Smooth muscle cell (in vitro differentiated cells): ENCODE data around the gene NUFIP1. TPM values are rescaled to one million over a fixed set of nuclear protein-coding genes. Genes with fewer than 3 reads are reported as not detected.

Source experiments
- DNase-seq: peaks from one replicate; lab custom pipeline; 2025; ENCODE audit not compliant: unreplicated experiment; lab: John Stamatoyannopoulos, UW
- H2AFZ ChIP-seq: fragments of 200-600 bp; sonication (generic); 2 replicates; pipeline ENCODE4 v1.6.0; 2016; ENCODE audit warnings: antibody characterized with exemption, low read depth, mild to moderate bottlenecking
- H3F3A ChIP-seq: fragments of 200-600 bp; sonication (generic); 2 replicates; pipeline ENCODE4 v1.6.0; 2017; ENCODE audit warnings: antibody characterized with exemption, low read depth
- H3K27ac ChIP-seq: fragments of 200-600 bp; sonication (generic); 2 replicates; pipeline ENCODE4 v1.5.1; 2016; ENCODE audit warnings: low read depth, mild to moderate bottlenecking
- H3K27me3 ChIP-seq: fragments of 200-600 bp; sonication (generic); 2 replicates; pipeline ENCODE4 v1.6.1; 2016; ENCODE audit warnings: low read depth, mild to moderate bottlenecking
- H3K36me3 ChIP-seq: fragments of 200-600 bp; sonication (generic); 2 replicates; pipeline ENCODE4 v1.5.1; 2016; ENCODE audit warnings: low read depth
- H3K4me1 ChIP-seq: fragments of 200-600 bp; sonication (generic); 2 replicates; pipeline ENCODE4 v1.5.1; 2016; ENCODE audit warnings: low read depth
- H3K4me2 ChIP-seq: fragments of 200-600 bp; sonication (generic); 2 replicates; pipeline ENCODE4 v1.6.0; 2016; ENCODE audit warnings: mild to moderate bottlenecking
- H3K4me3 ChIP-seq: fragments of 200-600 bp; sonication (generic); 2 replicates; pipeline ENCODE4 v1.5.1; 2016; ENCODE audit warnings: mild to moderate bottlenecking
- H3K79me2 ChIP-seq: fragments of 200-600 bp; sonication (generic); 2 replicates; pipeline ENCODE4 v1.6.0; 2016; ENCODE audit warnings: low read depth, mild to moderate bottlenecking
- H3K9ac ChIP-seq: fragments of 200-600 bp; sonication (generic); 2 replicates; pipeline ENCODE4 v1.6.0; 2016; ENCODE audit warnings: low read depth
- H3K9me3 ChIP-seq: fragments of 200-600 bp; sonication (generic); replicated peaks from 2 replicates; pipeline ENCODE4 v1.5.1; 2016; ENCODE audit warnings: low read depth
- H4K20me1 ChIP-seq: fragments of 200-600 bp; sonication (generic); 2 replicates; pipeline ENCODE4 v1.6.0; 2016; ENCODE audit warnings: low read depth
- WGBS: methylation state at CpG from one replicate; pipeline ENCODE4 v1.1.7; 2016; ENCODE audit warnings: low lambda C conversion rate; 5-methylcytosine and 5-hydroxymethylcytosine counted together
- polyA plus RNA-seq: library from polyadenylated mRNA; unstranded; fragments of >200 nt; fragmentation: Nextera tagmentation; extraction: Ambion mirVana; gene quantifications from 2 replicates; pipeline ENCODE4 v1.2.1, GENCODE V29; 2016
- total RNA-seq: library from RNA; depleted of rRNA; stranded (reverse); fragments of >200 nt; gene quantifications from 2 replicates; pipeline ENCODE4 v1.2.3, GENCODE V29; 2014
- TF ChIP-seq, protein P1 (sequence below): fragments of 200-600 bp; sonication (generic); IDR thresholded peaks from 2 replicates; pipeline ENCODE4 v1.5.1; 2017; ENCODE audit warnings: borderline replicate concordance, mild to moderate bottlenecking, antibody characterized with exemption; ENCODE audit not compliant: insufficient read depth, poor library complexity, severe bottlenecking

Gene NUFIP1
- total and polyA plus RNA-seq, 2 experiments from 2014 or later, result 3.8 to 4.5 TPM

DNA sequence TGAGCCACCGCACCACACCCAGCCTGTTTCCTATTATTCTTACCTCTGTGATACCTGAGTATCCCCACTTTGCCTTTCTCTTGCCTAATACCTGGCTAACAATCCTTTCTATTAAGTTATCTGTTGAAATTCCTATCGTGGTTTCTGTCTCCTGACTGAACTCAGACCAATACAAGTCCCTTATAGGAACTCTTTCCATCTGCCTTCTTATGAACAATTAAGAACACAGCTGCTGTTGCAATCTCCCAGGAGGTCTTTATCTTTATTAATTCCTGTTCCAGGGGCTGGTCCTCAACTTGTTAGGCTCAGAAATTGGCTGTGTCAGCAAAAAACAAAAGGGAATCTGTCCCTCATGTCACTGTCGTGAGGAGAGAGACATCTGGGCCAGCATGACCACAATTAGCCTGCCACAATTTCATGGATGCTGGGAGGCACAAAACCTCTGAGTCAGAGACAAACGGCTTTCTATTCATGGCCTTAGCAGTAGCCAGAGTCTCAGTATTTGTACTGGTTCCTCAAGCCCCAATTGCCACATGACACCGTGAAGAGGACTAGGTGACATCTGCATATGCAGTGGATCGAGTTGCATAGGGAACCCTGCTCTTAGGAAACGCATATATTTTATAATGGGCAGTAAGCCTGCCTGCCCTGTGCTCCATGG, 58.2 kb downstream of the NUFIP1 start:
- Histone ChIP-seq H2AFZ (peak overlapping the region; percentile 7), H3K9ac (no peak overlapping the region), H3K79me2 (no peaks in the 10 kb centered on the region), H3K4me1 (peaks cover 3% of the 10 kb centered on the region), H3K27me3 (no peaks in the 10 kb centered on the region), H3K4me2 (no peak overlapping the region), H3K36me3 (no peaks in the 10 kb centered on the region), H3K27ac (no peak overlapping the region), H3F3A (peaks cover 4% of the 10 kb centered on the region), H4K20me1 (no peaks in the 10 kb centered on the region), H3K9me3 (no peaks in the 10 kb centered on the region), H3K4me3 (no peak overlapping the region)
- TF ChIP-seq, protein P1, sequence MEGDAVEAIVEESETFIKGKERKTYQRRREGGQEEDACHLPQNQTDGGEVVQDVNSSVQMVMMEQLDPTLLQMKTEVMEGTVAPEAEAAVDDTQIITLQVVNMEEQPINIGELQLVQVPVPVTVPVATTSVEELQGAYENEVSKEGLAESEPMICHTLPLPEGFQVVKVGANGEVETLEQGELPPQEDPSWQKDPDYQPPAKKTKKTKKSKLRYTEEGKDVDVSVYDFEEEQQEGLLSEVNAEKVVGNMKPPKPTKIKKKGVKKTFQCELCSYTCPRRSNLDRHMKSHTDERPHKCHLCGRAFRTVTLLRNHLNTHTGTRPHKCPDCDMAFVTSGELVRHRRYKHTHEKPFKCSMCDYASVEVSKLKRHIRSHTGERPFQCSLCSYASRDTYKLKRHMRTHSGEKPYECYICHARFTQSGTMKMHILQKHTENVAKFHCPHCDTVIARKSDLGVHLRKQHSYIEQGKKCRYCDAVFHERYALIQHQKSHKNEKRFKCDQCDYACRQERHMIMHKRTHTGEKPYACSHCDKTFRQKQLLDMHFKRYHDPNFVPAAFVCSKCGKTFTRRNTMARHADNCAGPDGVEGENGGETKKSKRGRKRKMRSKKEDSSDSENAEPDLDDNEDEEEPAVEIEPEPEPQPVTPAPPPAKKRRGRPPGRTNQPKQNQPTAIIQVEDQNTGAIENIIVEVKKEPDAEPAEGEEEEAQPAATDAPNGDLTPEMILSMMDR, result no peak
- no peak for DNase-seq
- WGBS, result 48% methylated on average over 7 of the region's 7 CpGs

DNA sequence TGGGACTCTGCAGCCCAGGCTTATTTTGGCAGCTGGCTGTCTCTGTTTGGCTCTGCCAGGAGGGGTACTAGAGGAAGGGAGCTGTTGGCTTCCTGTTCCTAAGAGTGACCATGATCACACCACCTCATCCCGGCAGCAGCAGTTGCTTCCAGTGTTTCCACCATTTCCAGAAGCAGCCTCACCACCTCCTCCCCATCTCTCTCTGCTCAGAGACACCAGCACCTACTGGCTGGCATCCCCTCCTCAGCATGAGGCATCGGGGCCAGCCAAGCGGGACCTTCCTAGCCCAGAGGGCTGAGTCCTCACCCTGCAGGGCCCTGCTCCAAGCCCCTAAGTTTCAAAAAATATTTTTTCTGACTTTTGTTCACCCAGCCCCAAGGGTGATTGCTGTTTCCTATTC, 59.0 kb downstream of the NUFIP1 start:
- Histone ChIP-seq H3K9me3 (no peaks in the 10 kb centered on the region), H3K4me1 (peaks cover 3% of the 10 kb centered on the region), H3K4me2 (no peak overlapping the region), H3K27me3 (no peaks in the 10 kb centered on the region), H3K9ac (no peak overlapping the region), H3K4me3 (no peak overlapping the region), H3K79me2 (no peaks in the 10 kb centered on the region), H3F3A (peaks cover 4% of the 10 kb centered on the region), H3K27ac (no peak overlapping the region), H4K20me1 (no peaks in the 10 kb centered on the region), H3K36me3 (no peaks in the 10 kb centered on the region), H2AFZ (no peak overlapping the region)
- TF ChIP-seq, protein P1, result no peak
- no peak for DNase-seq
- WGBS, result 94% methylated on average over 3 of the region's 3 CpGs

DNA sequence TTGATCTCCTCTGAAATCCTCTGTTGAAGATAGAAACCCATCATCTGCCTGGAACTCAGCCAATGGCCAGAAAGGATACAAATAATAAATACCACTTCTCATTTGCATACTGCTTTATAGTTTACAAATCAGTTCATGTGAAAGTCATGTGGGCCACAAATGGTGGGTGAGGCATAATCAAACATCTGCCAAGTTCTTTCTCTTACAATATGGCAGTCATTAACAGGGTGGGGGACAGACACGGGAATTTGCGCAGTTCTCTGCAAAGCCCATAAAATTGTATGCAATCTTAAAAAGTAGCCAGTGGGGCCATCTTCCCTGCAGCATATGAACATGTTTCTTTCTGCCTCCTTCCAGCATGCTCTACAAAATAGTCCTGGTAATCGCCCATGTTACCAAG, 59.6 kb downstream of the NUFIP1 start:
- Histone ChIP-seq H3K9ac (no peak overlapping the region), H3K36me3 (no peaks in the 10 kb centered on the region), H2AFZ (no peak overlapping the region), H3K4me3 (no peak overlapping the region), H3K4me2 (no peak overlapping the region), H4K20me1 (no peaks in the 10 kb centered on the region), H3K4me1 (peaks cover 3% of the 10 kb centered on the region), H3K9me3 (no peaks in the 10 kb centered on the region), H3K27me3 (no peaks in the 10 kb centered on the region), H3K79me2 (no peaks in the 10 kb centered on the region), H3F3A (peaks cover 4% of the 10 kb centered on the region), H3K27ac (no peak overlapping the region)
- 96% methylated on average over 3 of the region's 3 CpGs for WGBS
- TF ChIP-seq, protein P1, result no peak
- DNase-seq, result no peak

DNA sequence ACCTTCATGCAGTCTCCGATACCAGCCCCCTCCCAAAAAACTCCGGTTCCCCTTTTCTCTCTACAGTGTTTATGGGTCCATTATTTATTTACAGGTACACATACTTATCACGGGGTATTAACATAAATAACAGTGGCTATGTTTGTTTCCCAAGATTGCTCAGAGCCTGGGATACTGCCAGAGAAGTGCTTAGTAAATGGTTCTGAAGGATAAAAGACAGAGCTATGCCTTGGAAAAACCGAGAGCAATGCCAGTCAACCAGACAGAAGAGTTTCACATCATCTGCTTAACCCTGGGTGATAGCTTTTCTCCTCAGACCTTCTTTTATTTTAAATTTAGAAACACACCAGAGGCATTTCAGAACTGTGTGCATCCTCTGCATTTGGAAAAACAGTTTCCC, 61.3 kb downstream of the NUFIP1 start:
- Histone ChIP-seq H3K9ac (no peak overlapping the region), H3F3A (no peaks in the 10 kb centered on the region), H3K9me3 (no peaks in the 10 kb centered on the region), H4K20me1 (no peaks in the 10 kb centered on the region), H2AFZ (no peak overlapping the region), H3K4me3 (no peak overlapping the region), H3K27ac (no peak overlapping the region), H3K27me3 (no peaks in the 10 kb centered on the region), H3K36me3 (no peaks in the 10 kb centered on the region), H3K79me2 (no peaks in the 10 kb centered on the region), H3K4me2 (no peak overlapping the region), H3K4me1 (peaks cover 3% of the 10 kb centered on the region)
- DNase-seq, result no peak
- 82% methylated on average over 4 of the region's 4 CpGs for WGBS
- TF ChIP-seq, protein P1, result no peak
